MM.1S (cell line): ENCODE data around the gene PAAF1.

ENCODE experiments used
- DNase-seq: peaks from one replicate; pipeline ENCODE4 v3.0.0-alpha.2; 2015
- H2AFZ ChIP-seq: fragments of 300-600 bp; sonication (generic); 2 replicates; pipeline ENCODE4 v1.6.0; 2016; ENCODE audit warnings: antibody characterized with exemption, low read length
- H3F3A ChIP-seq: fragments of 300-600 bp; sonication (generic); 2 replicates; pipeline ENCODE4 v1.6.1; 2016; ENCODE audit warnings: mild to moderate bottlenecking, antibody characterized with exemption, low read length, moderate library complexity, mixed read lengths; ENCODE audit not compliant: insufficient read depth
- H3K27ac ChIP-seq: fragments of 300-600 bp; sonication (generic); 2 replicates; pipeline ENCODE4 v1.5.1; 2016; ENCODE audit warnings: mild to moderate bottlenecking, low read length
- H3K27me3 ChIP-seq: fragments of 300-600 bp; sonication (generic); replicated peaks from 2 replicates; pipeline ENCODE4 v1.6.0; 2016; ENCODE audit warnings: low read length; ENCODE audit not compliant: insufficient read depth
- H3K36me3 ChIP-seq: fragments of 300-600 bp; sonication (generic); replicated peaks from 2 replicates; pipeline ENCODE4 v1.6.1; 2016; ENCODE audit warnings: mild to moderate bottlenecking, low read length, mixed read lengths; ENCODE audit not compliant: insufficient read depth
- H3K4me1 ChIP-seq: fragments of 300-600 bp; sonication (generic); 2 replicates; pipeline ENCODE4 v1.6.1; 2016; ENCODE audit warnings: low read length, mixed read lengths
- H3K4me2 ChIP-seq: fragments of 300-600 bp; sonication (generic); 2 replicates; pipeline ENCODE4 v1.6.0; 2016; ENCODE audit warnings: low read depth, low read length
- H3K4me3 ChIP-seq: fragments of 300-600 bp; sonication (generic); 2 replicates; pipeline ENCODE4 v1.5.1; 2016; ENCODE audit warnings: low read length, mixed read lengths
- H3K79me2 ChIP-seq: fragments of 300-600 bp; sonication (generic); 2 replicates; pipeline ENCODE4 v1.6.1; 2016; ENCODE audit warnings: mixed run types, low read length, mixed read lengths
- H3K9ac ChIP-seq: fragments of 300-600 bp; sonication (generic); 2 replicates; pipeline ENCODE4 v1.6.1; 2016; ENCODE audit warnings: low read length, mixed read lengths
- H3K9me2 ChIP-seq: fragments of 300-600 bp; sonication (generic); replicated peaks from 2 replicates; pipeline ENCODE4 v1.6.1; 2016; ENCODE audit warnings: mild to moderate bottlenecking, low read length, mixed read lengths; ENCODE audit not compliant: insufficient read depth
- H3K9me3 ChIP-seq: fragments of 300-600 bp; sonication (generic); replicated peaks from 2 replicates; pipeline ENCODE4 v1.6.1; 2016; ENCODE audit warnings: mild to moderate bottlenecking, low read length, mixed read lengths; ENCODE audit not compliant: insufficient read depth
- H4K20me1 ChIP-seq: fragments of 300-600 bp; sonication (generic); 2 replicates; pipeline ENCODE4 v1.6.1; 2016; ENCODE audit warnings: mild to moderate bottlenecking, low read length, moderate library complexity, mixed read lengths; ENCODE audit not compliant: insufficient read depth
- EZH2 ChIP-seq: fragments of 300-600 bp; sonication (generic); optimal IDR thresholded peaks from 2 replicates; pipeline ENCODE3; 2017; ENCODE audit warnings: low read depth, mild to moderate bottlenecking, antibody characterized with exemption, low read length, mixed read lengths
- EZH2phosphoT487 ChIP-seq: fragments of 300-600 bp; sonication (generic); IDR thresholded peaks from 2 replicates; pipeline ENCODE4 v1.6.1; 2018; ENCODE audit warnings: antibody characterized with exemption, low read length
- TF ChIP-seq, protein P1 (sequence below): fragments of 300-600 bp; sonication (generic); IDR thresholded peaks from 2 replicates; pipeline ENCODE4 v1.5.1; 2016; ENCODE audit warnings: antibody characterized with exemption, low read length, mixed read lengths

PAAF1 gene

DNA sequence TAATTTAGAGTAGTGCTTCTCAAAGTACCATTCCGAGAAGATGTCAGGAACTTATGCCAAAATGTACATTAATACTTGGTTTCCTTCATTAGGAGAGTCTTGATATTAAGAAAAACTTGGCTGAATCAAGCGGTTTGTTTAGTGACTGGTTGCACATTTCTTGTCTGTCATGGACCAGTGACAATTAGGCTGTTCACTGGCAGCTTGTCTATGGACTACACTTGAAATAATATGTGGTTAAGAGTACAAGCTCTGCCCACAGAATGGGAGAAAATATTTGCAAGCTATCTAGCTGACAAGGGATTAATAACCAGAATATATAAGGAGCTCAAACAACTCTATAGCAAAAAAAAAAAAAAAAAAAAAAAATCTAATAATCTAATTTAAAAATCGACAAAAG, 24.8 kb upstream of the PAAF1 start:
- Histone ChIP-seq H3K27ac (no peak overlapping the region), H4K20me1 (no peaks in the 10 kb centered on the region), H3K79me2 (no peaks in the 10 kb centered on the region), H3K4me2 (no peak overlapping the region), H3K9me2 (no peaks in the 10 kb centered on the region), H3K27me3 (no peaks in the 10 kb centered on the region), H2AFZ (no peak overlapping the region), H3K9me3 (no peaks in the 10 kb centered on the region), H3F3A (no peaks in the 10 kb centered on the region), H3K4me3 (no peak overlapping the region), H3K36me3 (no peaks in the 10 kb centered on the region), H3K9ac (no peak overlapping the region), H3K4me1 (no peaks in the 10 kb centered on the region)
- no peak for DNase-seq
- TF ChIP-seq, protein P1, sequence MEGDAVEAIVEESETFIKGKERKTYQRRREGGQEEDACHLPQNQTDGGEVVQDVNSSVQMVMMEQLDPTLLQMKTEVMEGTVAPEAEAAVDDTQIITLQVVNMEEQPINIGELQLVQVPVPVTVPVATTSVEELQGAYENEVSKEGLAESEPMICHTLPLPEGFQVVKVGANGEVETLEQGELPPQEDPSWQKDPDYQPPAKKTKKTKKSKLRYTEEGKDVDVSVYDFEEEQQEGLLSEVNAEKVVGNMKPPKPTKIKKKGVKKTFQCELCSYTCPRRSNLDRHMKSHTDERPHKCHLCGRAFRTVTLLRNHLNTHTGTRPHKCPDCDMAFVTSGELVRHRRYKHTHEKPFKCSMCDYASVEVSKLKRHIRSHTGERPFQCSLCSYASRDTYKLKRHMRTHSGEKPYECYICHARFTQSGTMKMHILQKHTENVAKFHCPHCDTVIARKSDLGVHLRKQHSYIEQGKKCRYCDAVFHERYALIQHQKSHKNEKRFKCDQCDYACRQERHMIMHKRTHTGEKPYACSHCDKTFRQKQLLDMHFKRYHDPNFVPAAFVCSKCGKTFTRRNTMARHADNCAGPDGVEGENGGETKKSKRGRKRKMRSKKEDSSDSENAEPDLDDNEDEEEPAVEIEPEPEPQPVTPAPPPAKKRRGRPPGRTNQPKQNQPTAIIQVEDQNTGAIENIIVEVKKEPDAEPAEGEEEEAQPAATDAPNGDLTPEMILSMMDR: no peak
- TF ChIP-seq EZH2phosphoT487 (no peak), EZH2 (no peak)

DNA sequence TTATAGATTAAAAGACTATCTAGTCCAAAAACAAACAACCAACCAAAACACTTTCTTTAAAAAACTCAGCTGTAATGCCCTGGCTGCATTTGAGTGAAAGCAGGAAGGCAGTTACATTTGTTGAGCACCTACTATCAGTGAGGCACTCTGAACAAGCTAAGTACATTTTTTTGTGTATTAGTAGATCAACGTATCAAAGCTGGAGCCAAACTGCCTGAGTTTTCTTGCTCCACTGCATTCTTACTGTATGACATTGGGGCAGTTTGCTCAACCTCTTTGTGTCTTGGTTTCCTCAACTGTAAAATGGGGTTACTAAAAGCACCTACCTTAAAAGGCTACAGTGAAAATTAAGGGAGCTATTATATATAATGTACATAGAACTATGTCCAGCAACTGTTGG, 22.1 kb upstream of the PAAF1 start:
- Histone ChIP-seq H3K27ac (no peak overlapping the region), H3K4me3 (no peak overlapping the region), H3K36me3 (no peaks in the 10 kb centered on the region), H3K4me1 (no peaks in the 10 kb centered on the region), H3K9me3 (no peaks in the 10 kb centered on the region), H4K20me1 (no peaks in the 10 kb centered on the region), H3K9ac (no peak overlapping the region), H3K27me3 (no peaks in the 10 kb centered on the region), H3F3A (no peaks in the 10 kb centered on the region), H3K4me2 (no peak overlapping the region), H2AFZ (no peak overlapping the region), H3K9me2 (no peaks in the 10 kb centered on the region), H3K79me2 (no peaks in the 10 kb centered on the region)
- TF ChIP-seq, protein P1: no peak
- no peak for TF ChIP-seq EZH2phosphoT487
- TF ChIP-seq EZH2: no peak
- DNase-seq: no peak

DNA sequence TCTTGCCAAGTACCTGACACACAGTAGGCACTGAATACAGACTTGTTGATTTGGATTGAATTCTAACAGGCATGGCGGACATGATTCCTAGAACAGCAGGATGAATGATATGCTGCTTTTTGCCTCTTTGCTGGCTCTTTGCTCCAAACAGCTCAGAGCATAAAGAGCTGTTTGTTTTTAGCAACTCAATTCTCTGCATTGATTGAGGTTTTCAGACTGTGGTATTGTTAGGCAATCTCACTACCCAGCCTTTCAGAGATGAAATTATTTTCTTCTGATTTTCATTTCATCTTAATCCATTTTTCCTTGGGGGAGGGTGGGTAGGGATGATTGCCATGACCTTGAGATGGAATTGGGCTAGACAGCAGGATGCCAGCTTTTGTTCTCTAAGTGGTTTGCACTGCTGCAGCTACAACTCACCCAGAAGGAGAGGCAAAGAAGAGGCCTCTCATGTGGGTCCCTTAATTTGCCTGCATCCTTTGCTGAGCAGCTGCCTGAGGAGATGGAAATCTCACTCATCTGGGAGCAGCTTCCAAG, 20.7 kb upstream of the PAAF1 start:
- Histone ChIP-seq H2AFZ (no peak overlapping the region), H3K27ac (no peak overlapping the region), H3K4me3 (no peak overlapping the region), H3K4me2 (no peak overlapping the region), H3K79me2 (no peaks in the 10 kb centered on the region), H3K4me1 (no peaks in the 10 kb centered on the region), H3K9me2 (no peaks in the 10 kb centered on the region), H3K27me3 (no peaks in the 10 kb centered on the region), H3K9ac (no peak overlapping the region), H3K36me3 (no peaks in the 10 kb centered on the region), H3K9me3 (no peaks in the 10 kb centered on the region), H4K20me1 (no peaks in the 10 kb centered on the region), H3F3A (no peaks in the 10 kb centered on the region)
- DNase-seq: no peak
- no peak for TF ChIP-seq EZH2
- TF ChIP-seq, protein P1: no peak
